GM19099 (cell line): ENCODE results near the gene CDC14B.

Source experiments
- POLR2A ChIP-seq: IDR thresholded peaks from 3 replicates; pipeline ENCODE4 v1.6.1; 2011; ENCODE audit warnings: low read depth; ENCODE audit not compliant: insufficient read length; ENCODE audit errors: extremely low read depth

CDC14B gene

DNA sequence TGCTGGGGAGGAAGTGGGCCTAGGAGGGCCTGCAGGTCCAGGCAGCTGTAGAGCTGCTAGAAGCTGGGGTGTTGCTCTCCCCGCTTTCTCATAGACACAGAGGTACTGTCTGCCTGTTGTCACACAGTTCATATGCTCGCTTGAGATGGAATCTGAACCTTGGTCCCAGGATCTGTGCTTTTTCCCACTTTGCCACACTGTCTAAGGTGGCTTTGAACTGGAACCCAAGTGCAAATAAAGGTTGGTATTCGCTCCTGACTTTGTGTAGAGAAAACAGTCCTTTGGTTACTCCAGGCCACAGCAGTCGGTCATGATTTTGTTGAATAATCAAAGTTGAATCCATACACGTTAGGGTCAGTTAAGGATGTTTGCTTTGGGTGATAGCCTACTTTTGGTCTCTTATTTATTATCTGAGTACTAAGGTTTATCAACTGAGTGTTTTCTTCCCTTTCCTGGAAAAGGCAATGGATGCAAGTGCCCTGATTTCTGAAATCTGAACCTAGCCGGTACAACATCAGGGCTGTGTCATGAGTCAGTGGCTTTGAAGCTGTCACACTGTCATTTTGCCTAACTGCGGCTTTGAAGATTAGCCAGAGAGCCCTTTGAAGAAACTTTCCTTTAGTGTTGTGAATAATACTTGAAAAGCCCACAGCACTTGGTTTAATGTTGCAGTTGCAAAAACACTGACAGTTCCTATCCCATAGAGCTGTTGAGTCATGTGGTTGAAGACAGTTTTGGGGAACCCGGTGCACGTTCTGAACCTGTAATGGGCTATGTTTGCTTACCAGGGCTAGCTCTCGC is 128.4 kb downstream of the CDC14B start:
- TF ChIP-seq POLR2A: no peak

DNA sequence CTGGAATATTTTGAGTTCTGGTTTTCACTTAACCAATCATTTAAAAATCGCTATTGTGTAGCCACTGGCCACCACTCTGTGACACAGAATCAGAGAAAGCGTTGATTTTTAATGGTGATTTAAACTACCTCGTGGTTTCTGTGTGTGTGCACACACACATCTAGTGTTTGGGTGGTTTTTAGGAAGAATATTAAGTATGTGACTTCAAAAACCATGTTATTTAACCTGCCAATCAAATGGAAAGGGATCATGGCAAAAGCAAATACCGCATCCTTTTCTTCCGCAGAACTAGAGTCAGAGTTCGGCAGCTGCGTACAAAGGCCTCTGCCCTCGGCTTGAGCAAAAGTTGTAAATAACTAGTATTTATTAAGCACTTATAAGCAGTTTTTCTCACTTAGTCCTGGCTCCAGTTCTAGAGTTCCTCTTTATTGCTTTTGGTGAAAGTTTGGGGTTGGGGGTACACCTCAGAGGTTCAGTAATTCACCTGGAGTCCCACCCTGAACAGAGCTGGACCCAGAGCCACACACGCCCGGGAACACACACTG is 129.0 kb downstream of the CDC14B start:
- TF ChIP-seq POLR2A: no peak

DNA sequence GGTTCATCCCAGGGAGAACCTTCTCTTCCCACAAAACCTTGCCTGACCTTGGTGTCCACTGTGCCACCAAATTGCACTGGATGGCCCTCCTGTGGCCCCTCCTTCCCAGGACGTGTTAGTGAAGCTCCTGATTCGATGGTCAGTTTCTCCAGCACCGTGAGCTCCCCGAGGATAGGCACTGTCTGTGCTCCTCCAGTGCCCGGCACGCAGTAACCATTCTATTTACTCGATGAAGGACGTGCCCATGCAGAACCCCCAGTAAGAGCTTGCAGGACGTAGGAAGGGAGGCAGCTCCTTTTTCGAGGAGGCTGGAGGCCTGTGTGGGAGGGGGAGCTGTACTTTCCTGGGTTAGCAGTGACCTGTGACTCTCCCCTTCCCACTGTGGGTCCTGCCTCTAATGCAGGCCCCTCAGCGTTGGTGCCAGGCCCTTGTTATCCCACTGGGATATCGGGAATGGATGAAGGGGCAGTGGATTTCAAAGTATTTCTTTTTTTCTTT is 130.1 kb downstream of the CDC14B start:
- TF ChIP-seq POLR2A: no peak

DNA sequence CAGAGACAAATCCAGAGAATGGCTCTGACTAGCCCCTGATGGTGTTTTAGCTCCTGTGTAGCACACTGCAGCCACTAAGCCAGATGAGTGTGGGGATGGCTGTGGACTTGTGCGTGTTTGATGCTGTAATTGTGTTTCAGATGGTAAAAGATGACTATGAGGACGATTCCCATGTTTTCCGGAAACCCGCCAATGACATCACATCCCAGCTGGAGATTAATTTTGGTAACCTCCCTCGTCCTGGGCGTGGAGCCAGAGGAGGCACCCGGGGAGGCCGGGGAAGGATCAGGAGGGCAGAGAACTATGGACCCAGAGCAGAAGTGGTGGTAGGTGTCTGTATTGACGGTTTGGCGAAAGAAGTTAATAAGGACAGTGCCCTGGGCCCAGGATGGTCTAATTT is 131.7 kb downstream of the CDC14B start:
- TF ChIP-seq POLR2A: no peak

DNA sequence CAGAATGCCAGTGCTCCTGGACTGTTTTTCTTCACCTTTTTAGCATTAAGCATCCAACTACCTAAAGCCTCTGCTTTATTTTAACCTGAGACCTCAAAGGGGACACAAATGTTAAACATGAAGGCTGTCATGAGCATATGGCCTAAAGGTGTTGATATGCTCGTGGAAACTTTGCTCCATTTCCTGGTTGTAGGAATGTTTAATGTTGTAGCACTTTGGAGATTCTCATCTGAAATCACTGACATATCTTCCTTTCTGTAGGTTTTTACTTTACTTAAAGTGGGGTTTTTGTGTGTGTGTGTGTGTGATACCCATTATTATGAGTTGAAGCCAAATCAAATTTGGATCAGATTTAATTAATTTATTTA is 132.6 kb downstream of the CDC14B start:
- no peak for TF ChIP-seq POLR2A

DNA sequence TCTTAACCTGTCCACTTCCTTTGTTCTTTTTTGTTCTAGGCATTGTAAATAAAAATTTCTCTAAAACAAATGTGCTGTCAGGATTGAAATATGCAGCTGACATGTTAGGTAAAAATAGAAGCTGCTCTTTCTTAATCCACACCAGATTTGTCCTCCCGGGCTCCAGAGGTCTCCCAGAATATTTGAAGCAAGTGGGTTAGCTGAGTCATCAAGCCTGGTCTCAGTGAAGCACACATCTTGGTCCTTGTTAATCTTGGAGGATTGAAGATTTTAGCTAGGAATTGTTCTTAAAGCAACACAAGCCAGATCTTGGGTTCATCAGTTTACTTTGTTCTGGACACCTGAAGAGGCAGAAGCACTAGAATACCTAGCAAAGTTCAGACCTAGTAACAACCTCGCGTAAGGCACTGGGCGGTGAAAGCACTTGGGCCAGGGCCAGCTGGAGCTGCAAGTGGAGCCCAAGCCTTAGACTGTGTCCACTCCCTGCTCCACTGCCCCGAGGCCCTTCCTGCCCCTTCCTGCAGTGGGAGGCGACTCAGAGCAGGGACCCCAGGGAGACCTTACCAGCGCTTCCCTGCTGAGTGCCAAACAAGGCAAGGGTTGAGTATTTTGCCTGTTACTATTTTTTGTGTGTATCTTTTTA is 133.1 kb downstream of the CDC14B start:
- no peak for TF ChIP-seq POLR2A

DNA sequence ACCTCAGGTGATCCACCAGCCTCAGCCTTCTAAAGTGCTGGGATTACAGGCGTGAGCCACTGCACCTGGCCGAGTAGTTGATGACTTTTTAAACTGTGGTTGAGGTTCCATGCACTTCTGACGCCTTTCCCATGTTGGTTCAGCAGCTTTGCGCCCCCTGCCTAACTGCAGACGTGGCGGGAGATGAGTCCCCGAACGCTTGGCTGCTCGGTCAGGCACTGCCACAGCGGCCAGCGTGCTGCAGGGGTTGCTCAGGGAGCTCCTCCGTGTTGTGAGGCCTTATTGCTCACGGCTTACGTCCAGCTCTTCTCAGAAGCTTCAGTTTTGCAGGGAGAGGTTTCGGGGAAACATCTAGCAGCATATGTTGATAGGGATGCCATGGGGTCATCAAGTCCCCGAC is 134.4 kb downstream of the CDC14B start:
- TF ChIP-seq POLR2A: no peak

DNA sequence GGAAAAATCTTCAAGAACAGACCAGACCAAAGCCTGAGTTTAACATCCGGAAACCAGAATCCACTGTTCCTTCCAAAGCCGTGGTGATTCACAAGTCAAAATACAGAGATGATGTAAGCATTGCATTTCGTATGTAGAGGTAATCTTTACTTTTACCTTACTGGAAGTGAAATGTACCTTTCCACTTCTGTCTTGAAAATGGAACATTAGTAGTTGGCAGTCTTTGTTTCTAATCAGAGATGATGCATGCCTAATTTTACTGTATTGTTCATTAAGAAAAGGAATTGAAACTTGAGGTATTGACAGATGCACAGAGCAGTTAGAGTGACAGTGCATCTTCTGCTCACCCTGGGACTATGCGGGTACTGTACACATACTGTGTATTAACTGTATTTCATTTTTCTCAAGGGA is 135.1 kb downstream of the CDC14B start:
- no peak for TF ChIP-seq POLR2A

DNA sequence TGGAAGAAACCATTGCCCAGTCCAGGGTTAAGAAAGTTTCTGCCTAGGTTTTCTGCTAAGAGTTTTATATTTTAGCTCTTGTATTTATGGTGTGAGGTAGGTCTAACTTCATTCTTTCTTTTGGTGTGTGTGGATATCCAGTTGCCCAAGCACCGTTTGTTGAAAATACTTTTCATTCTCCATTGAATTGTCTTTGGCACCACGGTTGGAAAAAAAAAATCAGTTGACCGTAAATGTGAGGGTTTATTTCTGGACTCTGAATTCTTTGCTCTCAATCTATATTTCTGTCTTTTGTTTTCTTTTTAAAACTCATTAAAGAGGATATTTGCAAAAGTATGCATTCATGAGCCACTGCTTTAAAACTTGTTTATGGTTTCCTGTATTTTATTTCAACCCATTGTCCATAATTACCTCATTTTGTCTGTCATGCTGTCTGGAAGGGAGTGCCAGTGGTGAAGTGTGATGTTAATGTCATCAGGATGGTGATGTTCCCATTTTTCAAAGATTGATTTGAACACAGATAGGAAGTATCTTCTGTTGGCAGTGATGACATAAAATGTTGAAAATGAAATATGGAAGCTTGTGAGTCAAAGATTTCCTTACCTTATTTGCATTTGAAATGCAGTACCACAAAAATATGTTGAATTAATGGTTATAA is 135.8 kb downstream of the CDC14B start:
- no peak for TF ChIP-seq POLR2A

DNA sequence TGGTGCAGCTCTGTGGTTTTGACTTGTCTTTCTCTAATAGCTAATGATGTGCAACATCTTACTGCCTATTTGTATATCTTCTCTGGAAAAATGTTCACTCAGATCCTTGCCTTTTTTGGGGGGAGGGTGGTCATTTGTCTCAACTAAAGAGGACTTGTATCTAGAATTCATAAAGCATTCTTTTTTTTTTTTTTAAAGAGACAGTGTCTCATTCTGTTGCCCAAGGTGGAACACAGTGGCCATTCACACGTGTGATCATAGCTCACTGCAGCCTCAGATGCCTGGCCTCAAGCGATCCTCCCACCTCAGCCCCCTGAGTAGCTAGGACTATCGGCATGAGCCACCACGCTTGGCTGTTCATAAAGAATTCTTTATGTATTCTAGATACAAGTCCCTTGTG is 136.4 kb downstream of the CDC14B start:
- no peak for TF ChIP-seq POLR2A

DNA sequence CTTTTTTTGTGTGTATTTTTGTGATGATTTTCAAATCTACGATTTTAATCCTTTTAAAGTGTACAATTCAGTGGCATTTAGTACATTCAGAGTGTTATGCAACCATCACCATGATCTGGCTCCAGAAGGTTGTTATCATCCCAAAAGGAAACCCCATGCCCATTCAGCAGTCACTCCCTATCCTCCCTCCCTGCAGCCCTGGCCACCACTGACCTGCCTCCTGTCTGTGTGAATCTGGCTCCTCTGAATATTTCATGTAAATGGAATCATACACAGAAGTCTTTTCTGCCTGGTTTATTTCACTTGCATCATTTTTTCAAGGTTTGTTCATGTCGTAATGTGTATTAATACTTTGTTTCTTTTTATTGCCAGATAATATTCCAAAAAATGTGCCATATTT is 137.2 kb downstream of the CDC14B start:
- no peak for TF ChIP-seq POLR2A

DNA sequence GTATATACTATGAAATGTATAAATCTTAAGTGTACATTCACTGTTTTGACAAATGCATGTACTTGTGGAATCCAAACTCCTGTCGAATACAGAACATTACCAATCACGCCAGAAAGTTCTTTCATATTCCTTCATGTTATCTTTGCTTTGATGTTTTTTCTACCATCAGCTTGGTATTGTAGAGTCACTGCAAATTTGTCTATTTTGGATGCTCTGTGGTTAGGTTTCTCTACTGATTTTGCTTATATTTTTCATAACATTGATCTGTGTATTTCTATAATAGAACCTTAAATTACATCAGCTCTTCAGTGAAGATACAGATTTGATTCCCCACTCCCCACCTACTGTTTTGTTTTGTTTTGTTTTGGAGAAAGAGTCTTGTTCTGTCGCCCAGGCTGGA is 138.9 kb downstream of the CDC14B start:
- no peak for TF ChIP-seq POLR2A

DNA sequence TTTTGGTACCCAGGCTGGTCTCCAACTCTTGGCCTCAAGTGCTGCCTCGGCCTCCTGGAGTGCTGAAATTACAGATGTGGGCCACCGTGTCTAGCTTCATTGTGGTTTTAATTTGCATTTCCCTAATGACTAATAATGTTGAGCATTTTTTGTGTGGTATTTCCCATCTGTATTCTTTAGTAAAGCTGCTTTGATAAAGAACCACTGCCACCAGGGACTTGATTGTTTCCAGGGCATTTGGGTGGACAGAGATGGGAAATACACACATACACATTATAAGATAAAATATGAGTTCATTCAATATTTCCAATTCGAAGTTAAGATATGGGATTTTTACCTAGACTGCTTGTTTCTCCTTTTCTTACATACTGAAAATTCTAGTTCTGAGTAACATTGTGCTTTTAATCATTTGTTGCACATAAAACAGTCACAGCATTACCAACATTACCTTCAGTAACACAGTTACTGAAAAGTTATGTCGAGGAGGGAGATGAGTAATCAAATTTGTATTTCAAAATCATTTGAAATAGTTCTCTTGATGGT is 140.7 kb downstream of the CDC14B start:
- TF ChIP-seq POLR2A: no peak

DNA sequence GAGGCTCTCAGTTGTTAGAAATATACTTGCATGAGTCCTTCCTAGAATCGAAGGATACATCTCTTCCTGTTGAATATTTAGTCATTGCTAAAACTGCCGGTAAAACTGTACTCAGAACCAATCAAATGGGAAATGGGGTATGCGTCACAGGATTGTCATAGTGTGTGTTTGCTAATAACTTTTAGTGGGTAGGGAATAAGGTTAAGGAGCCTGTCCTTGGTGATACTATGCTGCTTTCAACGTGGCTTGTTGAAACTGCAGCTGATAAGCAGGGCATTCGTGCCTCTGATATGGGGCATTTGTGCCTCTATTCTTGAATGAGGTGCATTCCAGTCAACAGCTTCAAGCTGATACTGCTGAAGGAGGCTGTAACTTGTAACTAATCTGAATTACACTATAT is 143.1 kb downstream of the CDC14B start:
- TF ChIP-seq POLR2A: no peak

DNA sequence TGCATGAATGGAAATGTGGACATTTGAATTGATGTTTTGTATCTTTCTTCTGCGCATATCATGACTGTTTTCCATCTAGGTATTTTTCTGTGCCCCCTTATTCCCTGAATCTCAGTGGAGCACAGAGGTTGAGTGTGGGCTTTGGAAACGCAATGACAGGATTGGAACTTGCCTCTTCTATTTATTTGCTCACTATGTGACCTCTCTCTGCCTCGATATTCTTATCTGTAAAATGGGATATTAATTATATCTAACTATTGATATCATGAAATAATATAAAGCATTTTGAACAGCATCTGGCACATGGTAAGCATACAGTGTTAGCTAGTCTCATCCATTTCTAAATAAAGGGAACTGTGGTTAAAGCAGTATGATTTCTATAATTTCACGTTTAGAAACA is 143.6 kb downstream of the CDC14B start:
- no peak for TF ChIP-seq POLR2A
